Measurements from ENCODE around the gene BCKDHA. TPM values are rescaled to one million over a fixed set of nuclear protein-coding genes. Genes with fewer than 3 reads are reported as not detected.

Gene BCKDHA
- polyA plus RNA-seq, 1 donor from 2014 or later, result 51.9 TPM

DNA sequence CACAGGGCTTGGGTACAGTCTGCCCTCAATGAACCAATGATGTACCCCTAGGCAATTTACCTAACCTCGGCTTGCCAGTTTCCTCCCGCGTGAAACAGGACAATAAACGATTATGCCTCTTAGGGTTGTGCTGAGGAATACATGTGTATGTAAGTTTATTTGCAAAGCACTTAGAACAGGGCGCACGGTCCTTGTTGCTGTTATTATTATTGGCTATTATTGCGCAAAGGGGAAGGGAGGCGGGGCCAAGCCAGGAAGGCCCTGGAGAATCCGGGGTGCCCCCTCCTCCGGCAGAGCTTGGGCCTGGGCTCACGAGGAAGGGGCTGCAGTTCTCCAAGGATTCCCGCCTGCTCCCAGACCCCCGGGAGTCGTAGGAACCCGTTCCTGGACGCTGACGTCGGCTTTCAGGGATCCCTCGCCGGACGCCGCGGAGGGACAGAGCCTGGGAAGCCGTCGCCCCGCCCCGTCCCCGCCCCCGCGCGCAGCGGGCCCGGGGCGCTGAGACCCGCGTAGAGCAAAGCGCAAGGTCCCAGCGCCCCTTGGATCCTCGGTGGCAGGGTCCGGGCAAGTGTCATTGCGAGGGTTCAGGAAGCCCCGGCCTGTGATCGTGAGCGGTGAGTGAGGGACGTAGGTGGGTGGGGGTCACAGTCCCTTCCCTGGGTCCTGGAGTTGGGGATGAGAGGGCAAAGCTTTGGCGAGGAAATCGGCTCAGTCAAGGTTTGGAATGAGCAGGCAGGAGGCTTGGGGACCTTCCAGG is 21.2 kb upstream of the BCKDHA start, which contains the start of gene TMEM91:
TMEM91 (plus strand) TSS at position 293 of the 757 bp plus-strand sequence. CDS start 1,777 bp downstream, outside the sequence.
- Histone ChIP-seq H3K27me3 (ENCODE audit: insufficient read depth, low read depth, low read length) (no peaks in the 10 kb centered on the region), H2AFZ (ENCODE audit: low read depth, low read length) (peak within 1 kb of the TSS; percentile 14), H3K4me2 (ENCODE audit: low read length) (peak within 1 kb of the TSS; percentile 30), H3K9me3 (ENCODE audit: low read length) (no peaks in the 10 kb centered on the region), H3K9me2 (ENCODE audit: insufficient read depth, low read length) (no peaks in the 10 kb centered on the region), H3F3A (ENCODE audit: insufficient read depth, low read length, poor library complexity, severe bottlenecking) (no peaks in the 10 kb centered on the region), H4K20me1 (ENCODE audit: insufficient read depth) (no peaks in the 10 kb centered on the region), H3K36me3 (ENCODE audit: insufficient read depth, low read length) (no peaks in the 10 kb centered on the region), H3K79me2 (replicated peaks; ENCODE audit: insufficient read depth, low read length) (no peaks in the 10 kb centered on the region), H3K9ac (ENCODE audit: low read length) (peak within 1 kb of the TSS; percentile 60), H3K27ac (ENCODE audit: low read length) (peak within 1 kb of the TSS; percentile 16), H3K4me3 (ENCODE audit: low read length) (peak within 1 kb of the TSS; percentile 67)
- TF ChIP-seq RAD21 (conservative IDR thresholded peaks at IDR 0.05) (no peak), REST (IDR thresholded peaks at IDR 0.05; ENCODE audit: borderline replicate concordance) (no peak), MXI1 (conservative IDR thresholded peaks at IDR 0.05; ENCODE audit: poor library complexity, severe bottlenecking) (no peak), POLR2AphosphoS5 (IDR thresholded peaks at IDR 0.05) (no peak), TAF1 (IDR thresholded peaks at IDR 0.05; ENCODE audit: low read depth) (no peak), EP300 (conservative IDR thresholded peaks at IDR 0.05; ENCODE audit: poor library complexity, severe bottlenecking) (no peak), SMC3 (conservative IDR thresholded peaks at IDR 0.05; ENCODE audit: poor library complexity) (no peak), EZH2 (IDR thresholded peaks at IDR 0.05; ENCODE audit: borderline replicate concordance, insufficient read depth, low read length, poor library complexity, severe bottlenecking) (no peak)
- TF ChIP-seq, protein P1, sequence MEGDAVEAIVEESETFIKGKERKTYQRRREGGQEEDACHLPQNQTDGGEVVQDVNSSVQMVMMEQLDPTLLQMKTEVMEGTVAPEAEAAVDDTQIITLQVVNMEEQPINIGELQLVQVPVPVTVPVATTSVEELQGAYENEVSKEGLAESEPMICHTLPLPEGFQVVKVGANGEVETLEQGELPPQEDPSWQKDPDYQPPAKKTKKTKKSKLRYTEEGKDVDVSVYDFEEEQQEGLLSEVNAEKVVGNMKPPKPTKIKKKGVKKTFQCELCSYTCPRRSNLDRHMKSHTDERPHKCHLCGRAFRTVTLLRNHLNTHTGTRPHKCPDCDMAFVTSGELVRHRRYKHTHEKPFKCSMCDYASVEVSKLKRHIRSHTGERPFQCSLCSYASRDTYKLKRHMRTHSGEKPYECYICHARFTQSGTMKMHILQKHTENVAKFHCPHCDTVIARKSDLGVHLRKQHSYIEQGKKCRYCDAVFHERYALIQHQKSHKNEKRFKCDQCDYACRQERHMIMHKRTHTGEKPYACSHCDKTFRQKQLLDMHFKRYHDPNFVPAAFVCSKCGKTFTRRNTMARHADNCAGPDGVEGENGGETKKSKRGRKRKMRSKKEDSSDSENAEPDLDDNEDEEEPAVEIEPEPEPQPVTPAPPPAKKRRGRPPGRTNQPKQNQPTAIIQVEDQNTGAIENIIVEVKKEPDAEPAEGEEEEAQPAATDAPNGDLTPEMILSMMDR (IDR thresholded peaks at IDR 0.05; ENCODE audit: poor library complexity, severe bottlenecking), result no peak

GRCh38 chr19:41376998-41377365 is 20.6 kb upstream of the BCKDHA start:
- TF ChIP-seq RAD21 (conservative IDR thresholded peaks at IDR 0.05) (no peak), SMC3 (conservative IDR thresholded peaks at IDR 0.05; ENCODE audit: poor library complexity) (no peak), TAF1 (IDR thresholded peaks at IDR 0.05; ENCODE audit: low read depth) (no peak), EP300 (conservative IDR thresholded peaks at IDR 0.05; ENCODE audit: poor library complexity, severe bottlenecking) (no peak), MXI1 (conservative IDR thresholded peaks at IDR 0.05; ENCODE audit: poor library complexity, severe bottlenecking) (no peak), POLR2AphosphoS5 (IDR thresholded peaks at IDR 0.05) (no peak), EZH2 (IDR thresholded peaks at IDR 0.05; ENCODE audit: borderline replicate concordance, insufficient read depth, low read length, poor library complexity, severe bottlenecking) (no peak), REST (IDR thresholded peaks at IDR 0.05; ENCODE audit: borderline replicate concordance) (no peak)
- TF ChIP-seq, protein P1 (IDR thresholded peaks at IDR 0.05; ENCODE audit: poor library complexity, severe bottlenecking), result no peak
- no peak overlapping the region for H2AFZ ChIP-seq (ENCODE audit: low read depth, low read length)
- H3K36me3 ChIP-seq (ENCODE audit: insufficient read depth, low read length), result no peaks in the 10 kb centered on the region
- H3K9ac ChIP-seq (ENCODE audit: low read length), result no peak overlapping the region
- H3K4me2 ChIP-seq (ENCODE audit: low read length), result peak overlapping the region; percentile 30
- no peaks in the 10 kb centered on the region for H4K20me1 ChIP-seq (ENCODE audit: insufficient read depth)
- H3K4me3 ChIP-seq (ENCODE audit: low read length), result peak overlapping the region; percentile 67
- H3K79me2 ChIP-seq (replicated peaks; ENCODE audit: insufficient read depth, low read length), result no peaks in the 10 kb centered on the region
- no peaks in the 10 kb centered on the region for H3K9me2 ChIP-seq (ENCODE audit: insufficient read depth, low read length)
- H3F3A ChIP-seq (ENCODE audit: insufficient read depth, low read length, poor library complexity, severe bottlenecking), result no peaks in the 10 kb centered on the region
- no peaks in the 10 kb centered on the region for H3K9me3 ChIP-seq (ENCODE audit: low read length)
- no peaks in the 10 kb centered on the region for H3K27me3 ChIP-seq (ENCODE audit: insufficient read depth, low read depth, low read length)
- peak overlapping the region; percentile 16 for H3K27ac ChIP-seq (ENCODE audit: low read length)

Measured in neural cell (in vitro differentiated cells).